Activated CD8-positive, alpha-beta memory T cell treated with anti-CD3 and anti-CD28 coated beads for 24 hours (primary cell): ENCODE data around the gene THEMIS.
"Not testable (repeated sequence)": the region's sequence is repeated elsewhere in the genome, so short reads cannot be mapped to it uniquely, and the experiment has no call there.

Experiments used
- DNase-seq: peaks from one replicate; pipeline ENCODE4 v3.0.0-alpha.2; 2020

THEMIS gene, protein sequence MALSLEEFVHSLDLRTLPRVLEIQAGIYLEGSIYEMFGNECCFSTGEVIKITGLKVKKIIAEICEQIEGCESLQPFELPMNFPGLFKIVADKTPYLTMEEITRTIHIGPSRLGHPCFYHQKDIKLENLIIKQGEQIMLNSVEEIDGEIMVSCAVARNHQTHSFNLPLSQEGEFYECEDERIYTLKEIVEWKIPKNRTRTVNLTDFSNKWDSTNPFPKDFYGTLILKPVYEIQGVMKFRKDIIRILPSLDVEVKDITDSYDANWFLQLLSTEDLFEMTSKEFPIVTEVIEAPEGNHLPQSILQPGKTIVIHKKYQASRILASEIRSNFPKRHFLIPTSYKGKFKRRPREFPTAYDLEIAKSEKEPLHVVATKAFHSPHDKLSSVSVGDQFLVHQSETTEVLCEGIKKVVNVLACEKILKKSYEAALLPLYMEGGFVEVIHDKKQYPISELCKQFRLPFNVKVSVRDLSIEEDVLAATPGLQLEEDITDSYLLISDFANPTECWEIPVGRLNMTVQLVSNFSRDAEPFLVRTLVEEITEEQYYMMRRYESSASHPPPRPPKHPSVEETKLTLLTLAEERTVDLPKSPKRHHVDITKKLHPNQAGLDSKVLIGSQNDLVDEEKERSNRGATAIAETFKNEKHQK

DNA sequence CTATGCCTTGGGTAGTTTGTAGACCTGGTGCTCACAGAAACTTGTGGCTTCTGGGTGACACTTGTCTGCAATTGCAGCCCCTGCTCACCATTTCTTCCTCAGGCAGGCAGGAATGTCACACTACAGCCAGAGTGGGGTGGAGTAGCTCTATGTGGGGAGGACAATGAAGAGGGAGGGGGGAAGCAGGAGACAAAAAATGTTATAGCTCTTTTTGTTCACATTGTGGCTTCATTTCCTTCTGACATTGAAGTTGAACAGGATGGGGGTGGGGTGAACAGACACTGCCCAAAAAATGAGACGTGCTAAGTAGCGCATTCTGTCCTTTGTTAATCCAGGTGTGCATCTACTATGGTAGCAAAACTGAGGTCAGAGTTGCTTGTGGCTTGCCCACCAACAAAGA, at the start of gene THEMIS:
Gene THEMIS (minus strand): TSS at position 124 of the 400 bp plus-strand sequence. CDS start 126 bp downstream, outside the sequence.
- peak; percentile 80 for DNase-seq

DNA sequence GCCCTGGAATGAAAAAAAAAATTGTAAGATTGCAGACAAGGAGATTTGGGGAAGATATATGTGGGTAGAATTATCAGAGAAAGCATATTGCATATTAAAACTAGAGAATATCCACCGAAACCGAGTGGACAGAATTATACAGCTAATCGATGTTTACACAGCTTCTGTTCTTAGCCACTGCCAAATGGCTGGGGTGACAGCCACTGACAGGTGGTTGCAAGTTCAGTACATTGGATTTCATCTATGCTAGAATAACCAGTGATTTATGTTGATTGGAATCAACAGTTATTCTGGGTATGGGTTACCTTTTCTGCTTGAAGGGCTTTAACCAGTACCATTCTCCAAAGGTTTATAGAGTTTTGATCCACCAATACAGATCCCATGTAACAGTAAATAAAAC, 48.4 kb upstream of the THEMIS start:
- no peak for DNase-seq

DNA sequence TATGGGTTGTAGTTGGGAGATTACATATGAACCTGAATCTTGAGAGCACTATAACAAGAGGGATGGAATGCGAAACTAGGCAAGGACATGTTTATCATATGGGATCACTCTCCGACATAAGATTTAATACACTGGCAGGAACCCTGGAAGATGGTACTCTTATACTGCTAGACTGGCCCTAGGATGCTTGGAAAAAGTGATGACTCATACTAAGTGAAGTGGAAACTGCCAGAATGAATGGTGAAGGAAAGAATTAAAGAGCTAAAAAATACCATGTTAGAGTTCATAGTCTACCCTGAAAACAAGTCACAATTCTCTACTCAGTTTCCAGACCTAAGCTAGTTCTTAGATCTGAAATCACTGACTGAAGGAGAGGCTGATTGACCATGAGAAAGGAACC, 45.5 kb upstream of the THEMIS start:
- no peak for DNase-seq

DNA sequence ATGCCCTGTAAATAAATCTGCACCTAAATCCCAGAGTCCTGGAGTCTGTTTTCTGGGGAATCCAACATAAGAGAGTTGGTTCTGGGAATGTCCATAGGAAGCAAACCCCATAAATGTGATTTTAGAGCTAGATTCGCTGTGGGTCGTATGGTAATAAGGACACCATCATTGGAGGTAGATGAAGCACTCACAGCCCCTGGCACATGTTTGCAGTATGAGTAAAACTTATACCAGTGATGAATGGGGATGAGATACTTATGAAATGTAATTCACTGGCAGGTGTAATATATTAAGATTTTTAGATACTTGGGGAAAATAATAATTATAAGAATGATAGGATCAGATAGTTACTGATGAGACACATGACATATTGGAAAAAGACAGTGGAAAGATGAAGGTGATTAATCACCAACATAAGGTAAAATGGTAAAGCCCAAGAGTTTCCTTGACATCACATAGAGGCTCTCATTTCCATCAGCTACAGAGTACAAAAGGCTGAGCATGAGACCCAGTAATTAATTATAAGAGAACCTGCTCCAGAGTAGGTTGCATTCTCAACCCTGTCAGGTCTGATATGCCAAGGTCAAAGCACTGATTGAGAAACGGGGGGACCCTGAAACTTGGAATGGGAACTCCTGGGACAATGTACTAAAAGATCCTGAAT, 44.7 kb upstream of the THEMIS start:
- DNase-seq = no peak

DNA sequence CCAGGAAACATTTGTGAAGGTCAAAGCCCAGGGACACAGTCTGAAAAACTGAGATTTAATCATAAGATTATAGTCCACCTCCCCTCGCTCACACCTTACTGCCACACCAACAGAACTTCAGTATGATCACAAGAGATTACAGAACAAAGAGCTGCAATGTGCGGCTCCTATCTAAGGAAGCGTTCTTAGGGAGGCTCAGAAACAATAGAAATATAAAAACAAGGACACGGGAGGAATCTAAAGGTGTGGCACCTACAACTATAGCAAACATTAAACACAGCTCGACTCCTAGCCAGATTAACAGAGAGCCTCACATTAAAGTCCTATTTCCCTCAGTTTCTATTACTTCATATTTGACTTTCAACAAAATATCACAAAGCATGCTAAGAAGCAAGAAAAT, 40.4 kb upstream of the THEMIS start:
- no peak for DNase-seq

DNA sequence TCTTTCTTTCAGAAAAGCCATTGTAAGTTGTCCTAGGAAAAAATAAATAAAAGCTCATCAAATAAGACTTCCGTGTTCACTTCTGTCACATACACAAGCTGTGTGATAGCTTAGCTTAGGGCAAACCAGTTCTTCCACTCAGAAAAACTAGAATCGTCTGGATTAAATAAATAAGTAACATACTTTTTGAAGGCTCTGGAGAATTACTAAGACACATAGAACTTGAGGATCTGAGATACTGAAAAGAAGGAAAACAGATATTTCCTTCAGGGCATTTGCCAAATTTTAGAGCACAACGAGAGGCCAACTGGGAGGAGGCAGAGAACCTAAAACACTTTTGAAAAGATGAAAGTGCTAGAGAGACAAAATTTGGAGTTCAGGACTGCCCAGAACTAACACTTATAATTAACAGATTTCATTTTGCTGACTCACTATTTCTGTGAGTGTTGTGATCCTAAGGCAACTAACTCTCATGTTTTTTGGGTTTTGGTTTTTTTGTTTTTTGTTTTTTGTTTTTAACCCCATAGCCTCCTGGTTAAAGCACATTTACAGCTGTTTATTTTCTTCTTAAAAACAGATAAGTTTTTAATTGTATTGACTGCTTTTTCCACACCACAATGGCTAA, 38.7 kb upstream of the THEMIS start:
- DNase-seq = no peak

DNA sequence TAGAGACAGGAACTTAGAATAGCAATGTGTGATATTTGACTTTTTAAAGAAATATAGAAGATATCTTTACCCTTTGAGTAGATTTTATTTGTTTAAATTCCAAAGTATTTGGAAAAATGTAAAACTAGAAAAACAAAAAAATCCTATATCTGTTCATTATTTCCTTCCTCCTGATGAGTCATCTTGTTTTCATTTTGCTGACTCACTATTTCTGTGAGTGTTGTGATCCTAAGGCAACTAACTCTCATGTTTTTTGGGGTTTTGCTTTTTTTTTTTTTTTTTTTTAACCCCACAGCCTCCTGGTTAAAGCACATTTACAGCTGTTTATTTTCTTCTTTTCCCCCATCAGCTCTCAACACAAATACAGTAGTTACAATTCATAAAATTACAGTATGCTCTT, 37.8 kb upstream of the THEMIS start:
- no peak for DNase-seq

DNA sequence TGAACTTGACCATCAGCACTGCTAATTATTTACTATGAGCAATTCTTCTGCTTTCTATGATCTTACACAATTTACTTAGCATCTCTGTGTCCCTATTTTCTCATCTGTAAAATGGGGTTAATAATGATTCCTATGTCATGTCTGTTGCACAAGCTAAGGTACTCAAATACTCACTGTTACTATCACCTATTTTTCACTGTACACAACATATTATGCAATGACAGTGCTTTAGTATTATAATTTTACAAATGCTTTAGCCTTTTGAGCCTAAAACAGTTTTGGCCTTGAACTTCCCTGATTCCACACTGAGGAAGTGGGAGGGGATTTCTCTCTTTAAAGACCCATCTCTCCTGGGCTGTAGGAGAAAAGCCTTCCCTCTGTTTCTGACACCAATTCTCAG, 36.9 kb upstream of the THEMIS start:
- DNase-seq = no peak

DNA sequence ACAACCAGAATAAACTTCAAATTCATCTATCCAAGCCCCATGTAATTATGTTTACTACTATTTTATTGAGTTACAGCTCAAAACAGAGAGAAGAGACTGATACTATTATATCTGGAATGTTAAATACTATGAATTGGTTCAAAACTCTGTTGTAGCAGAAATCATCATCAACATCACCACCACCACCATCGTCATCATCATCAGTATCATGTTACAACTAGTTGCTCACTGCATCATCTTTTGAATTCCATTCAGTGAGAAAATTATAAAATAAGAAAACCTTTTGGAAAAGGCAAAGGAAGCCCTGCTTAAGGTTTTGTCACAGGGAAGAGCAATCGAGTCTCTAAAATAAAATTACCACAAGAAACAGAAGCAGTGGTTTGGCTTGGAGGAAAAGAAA, 36.2 kb upstream of the THEMIS start:
- DNase-seq = no peak

DNA sequence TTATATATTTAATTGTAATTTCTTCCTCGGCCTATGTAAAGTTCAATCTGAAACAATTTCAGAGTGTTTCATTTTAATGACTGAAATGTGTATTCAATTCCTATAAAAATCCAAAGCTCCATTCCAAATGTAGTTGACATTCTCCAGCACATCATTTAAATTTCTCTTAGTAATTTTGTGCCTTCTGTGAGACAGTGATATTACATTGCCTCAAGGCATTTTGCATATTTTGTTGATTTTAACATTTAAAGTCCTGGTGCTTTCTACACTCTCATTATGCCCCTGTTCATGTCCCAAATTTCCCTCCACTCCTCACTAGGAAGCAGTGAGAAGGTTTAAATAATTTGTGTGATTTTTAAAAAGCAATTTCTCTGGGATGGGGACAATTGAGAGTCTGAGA, 34.1 kb upstream of the THEMIS start:
- no peak for DNase-seq

DNA sequence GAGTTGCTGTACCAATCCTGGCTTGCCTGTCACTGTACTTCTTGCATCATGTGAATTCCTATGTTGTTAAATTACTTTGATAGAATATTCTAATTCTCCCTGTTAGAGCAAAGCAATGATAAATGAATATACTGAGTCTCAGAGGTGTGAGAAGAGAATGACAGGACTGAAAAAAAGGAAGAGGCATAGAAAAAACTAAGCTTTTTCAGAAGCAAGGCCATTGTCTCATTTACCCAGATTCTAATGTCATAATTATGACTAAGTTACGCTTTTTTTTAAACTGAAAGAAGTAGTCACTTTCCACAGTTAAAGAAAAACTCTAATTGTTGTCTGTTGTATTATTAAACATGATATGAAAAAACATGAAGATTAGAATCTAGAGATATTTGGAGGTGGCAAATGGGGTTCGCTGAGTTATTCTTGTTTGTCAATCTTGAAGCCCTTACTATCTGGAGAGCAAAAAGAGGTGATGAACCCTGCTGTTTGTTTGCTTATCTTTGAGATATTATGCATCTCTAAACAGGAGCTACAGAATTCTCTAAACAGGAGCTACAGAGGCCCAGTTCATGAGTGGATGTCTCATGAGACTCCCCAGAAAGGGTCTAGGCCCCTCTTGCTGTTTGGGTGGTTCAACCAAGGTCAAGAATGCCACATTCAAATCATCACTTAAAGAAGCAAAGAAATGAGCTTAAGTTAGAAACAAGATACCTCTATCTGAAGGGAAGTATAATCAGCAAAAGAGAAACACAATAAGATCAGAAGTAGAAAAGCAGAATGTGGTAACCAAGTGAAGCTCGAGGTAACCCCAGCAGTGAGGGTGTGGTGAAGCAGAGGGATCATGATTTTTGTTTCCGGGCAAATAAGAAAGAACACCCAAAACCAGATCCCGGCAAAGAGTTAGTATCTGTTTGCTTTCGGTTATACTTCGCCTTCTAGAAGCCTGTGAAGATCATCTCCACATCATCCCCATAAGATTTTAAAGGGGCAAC, 33.3 kb upstream of the THEMIS start:
- DNase-seq = no peak

DNA sequence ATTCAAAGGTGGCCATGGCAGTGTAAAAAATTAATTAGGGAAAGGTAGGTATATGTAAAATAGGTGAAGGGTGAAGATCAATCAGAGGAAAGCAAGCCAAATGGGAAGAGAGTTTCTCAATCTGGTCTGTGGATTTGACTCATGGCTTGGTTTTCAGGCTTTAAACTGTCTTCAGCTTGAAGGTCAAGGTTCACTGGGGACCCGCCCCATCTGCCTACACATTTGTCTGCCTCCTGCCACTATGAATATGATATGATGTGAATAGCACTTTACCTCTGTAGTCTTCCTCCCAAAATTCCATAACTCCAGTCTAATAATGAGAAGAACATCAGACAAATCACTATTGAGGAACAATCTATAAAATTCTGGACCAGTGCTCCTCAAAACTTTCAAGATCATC, 32.3 kb upstream of the THEMIS start:
- no peak for DNase-seq

DNA sequence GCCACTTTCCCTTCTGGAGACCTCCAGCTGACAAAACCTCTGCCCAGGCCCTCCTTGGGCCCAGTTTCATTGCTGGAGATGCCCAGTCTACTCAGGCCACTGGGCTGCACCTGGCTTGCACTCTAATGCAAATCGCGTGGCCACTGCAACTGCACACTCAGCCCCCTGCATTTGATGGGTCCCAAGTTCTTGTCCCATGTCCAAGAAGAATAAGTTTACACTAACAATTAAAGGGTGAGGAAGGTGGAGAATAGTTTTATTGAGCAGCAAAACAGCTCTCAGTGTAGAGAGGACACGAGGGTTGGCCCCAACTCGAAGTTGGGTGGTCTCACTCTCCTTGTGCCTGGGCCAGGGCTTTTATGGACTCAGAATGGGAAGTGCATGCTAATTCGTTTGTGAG, 31.9 kb upstream of the THEMIS start:
- DNase-seq = no peak

DNA sequence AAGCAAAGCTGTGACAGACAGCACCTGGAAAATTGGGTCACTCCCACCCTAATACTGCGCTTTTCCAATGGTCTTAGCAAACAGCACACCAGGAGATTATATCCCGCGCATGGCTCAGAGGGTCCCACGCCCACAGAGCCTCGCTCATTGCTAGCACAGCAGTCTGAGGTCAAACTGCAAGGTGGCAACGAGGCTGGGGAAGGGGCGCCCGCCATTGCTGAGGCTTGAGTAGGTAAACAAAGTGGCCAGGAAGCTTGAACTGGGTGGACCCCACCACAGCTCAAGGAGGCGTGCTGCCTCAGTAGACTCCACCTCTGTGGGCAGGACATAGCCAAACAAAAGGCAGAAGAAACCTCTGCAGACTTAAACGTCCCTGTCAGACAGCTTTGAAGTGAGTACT, 25.6 kb upstream of the THEMIS start:
- not testable (repeated sequence) for DNase-seq

DNA sequence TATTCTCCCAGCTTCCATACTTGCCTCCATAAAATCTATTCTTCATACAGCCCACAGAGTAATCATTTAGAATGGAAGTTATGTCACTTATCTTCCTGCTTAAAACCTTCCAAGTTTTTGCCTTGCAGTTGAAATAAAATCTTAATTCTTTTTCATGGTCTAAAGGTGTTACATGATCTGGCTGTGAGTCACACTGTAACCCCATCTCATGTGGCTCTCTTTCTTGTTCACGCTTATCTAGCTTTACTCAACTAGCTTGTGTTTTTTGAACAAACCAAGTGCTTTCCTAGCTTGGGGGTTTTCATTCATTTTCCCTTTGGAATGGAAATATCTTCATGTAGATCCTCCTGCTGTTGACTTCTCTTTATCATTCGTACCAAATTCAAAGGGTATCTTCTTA, 23.6 kb upstream of the THEMIS start:
- DNase-seq = no peak

DNA sequence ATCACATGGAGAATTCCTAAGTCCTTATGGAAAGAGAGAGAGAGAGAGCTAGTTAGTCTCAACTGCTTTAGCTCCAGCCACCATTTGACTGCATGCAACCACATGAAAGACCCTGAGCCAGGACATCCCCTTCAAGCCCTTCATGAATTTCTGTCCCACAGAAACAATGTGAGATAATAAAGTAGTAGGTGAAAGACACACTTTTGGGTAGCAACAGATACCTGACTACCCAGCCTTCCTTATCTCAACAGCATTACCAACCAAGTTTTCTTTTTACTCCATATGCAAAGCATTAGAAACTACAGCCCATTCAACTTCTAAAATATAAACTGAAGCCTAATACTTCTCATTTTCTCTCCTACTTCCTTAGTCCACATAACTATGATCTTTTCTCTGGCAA, 23.2 kb upstream of the THEMIS start:
- DNase-seq = no peak

DNA sequence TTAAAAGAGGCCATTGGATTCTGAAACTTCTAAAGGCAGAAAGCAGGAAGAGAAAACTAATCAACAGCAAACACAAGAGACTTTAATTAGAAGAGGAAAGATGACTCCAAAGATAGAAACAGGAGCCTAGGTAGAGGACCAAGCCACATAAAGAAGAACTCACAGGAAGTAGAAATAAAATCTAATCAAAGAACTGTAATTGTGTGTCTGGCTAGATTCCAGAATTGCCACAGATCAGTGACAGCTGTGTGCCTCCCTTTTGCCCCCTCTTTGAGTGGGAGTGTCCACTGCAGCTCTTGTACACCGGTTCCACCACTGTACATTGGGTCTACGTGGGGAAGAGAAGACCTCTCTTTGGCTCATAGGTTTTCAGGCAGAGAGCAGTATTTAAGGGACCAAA, 22.3 kb upstream of the THEMIS start:
- DNase-seq = no peak

DNA sequence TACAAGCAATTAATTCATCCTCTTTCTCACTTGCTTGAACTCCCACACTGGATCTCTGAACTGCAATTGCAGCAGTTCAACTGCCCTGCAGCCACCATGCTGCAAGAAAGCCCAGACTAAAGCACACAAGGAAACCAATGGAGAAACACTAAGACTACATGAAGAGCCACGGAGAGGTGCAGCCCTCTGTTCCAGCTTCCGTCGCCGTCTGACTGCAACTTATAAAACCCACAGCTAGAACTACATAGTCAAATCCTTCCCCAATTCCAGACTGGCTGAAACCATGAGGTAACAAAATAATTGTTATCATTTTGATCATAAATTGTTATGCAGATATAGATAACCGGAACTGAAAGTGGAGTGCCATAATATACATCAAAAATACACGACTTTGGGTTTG, 21.1 kb upstream of the THEMIS start:
- no peak for DNase-seq

DNA sequence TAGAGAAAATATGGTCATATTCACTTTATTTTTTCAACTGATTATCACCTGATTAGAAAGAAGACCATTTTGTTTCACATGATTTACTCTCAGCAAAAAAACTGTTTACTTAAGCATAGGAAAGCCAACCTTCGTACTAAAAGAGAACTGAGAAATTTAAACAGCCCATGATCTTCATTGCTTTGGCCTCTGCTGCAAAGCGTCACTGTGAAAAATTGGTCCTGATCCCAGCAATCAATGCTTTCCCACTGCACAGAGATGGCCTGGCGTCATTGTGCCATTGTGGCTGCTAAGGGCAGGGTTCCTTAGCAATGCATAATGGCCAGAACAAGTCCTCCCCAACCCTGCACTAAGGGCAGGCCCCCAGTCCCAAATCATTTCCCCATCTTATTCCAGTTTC, 19.9 kb upstream of the THEMIS start:
- no peak for DNase-seq

DNA sequence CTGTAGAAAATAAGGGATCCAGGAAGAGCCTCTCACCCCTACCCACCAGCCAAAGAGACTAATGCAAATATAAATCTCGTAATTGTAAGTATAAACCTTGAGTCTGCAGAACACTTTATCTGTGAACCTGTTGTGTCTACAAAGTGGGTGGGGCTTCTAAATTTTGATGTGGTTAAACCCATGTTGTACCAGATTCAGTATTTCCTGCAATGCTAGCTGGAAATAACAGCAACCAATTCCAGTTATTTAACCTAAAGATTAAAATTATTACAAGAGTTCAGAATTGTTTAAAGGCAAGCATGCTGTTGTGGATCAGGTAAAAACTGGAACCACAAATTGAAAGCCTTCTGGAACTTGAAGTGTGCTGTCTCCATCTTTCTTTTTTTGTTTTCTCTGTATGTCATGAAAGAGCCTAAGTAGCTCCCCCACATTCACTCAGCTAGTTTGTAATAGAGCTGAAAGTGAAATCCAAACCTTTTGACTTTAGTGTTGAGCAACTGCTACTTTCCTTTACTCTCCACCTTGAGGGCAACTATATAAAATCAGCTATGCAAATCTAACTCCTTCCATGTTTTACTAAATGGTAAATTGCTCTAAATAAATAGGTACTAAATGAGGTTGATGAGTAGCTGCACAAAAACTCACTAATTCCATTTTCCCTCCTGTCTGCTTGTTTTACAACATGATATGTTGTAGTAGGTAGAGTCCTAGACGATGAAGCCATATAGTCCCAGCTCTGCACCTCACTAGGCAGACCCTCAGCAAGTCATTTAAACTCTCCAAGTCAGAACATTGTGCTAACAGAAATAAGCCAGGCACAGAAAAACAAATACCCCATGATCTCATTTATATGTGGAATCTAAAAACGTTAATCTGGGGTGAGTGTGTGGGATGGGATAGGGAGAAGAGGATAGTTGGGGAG, 17.9 kb upstream of the THEMIS start:
- DNase-seq = no peak

DNA sequence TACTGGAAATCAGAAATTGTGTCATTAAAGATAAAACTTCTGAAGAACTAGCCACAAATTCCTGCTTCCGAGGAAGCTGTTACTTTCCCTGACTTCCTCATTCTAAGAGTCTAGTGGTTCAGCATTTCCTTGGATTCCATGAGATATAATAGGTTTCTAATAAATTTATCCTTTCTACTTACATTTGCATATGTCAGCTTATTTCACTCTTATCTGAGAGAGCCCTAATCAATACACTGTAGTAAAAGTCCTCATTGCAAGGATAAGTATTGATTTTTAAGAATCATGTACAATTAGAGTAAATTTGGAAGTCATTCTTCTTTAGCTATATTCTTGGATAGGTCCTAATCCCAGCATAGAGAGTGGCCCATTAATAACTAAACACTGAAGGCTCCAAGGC, 16.9 kb upstream of the THEMIS start:
- DNase-seq = no peak
